HG03457 (cell line): ENCODE data around the gene ATF2.
"Not testable (repeated sequence)": the region's sequence is repeated elsewhere in the genome, so short reads cannot be mapped to it uniquely, and the experiment has no call there.

Source experiments
- ATAC-seq: cut with Tn5 transposase; IDR thresholded peaks from one replicate; pipeline ENCODE4 v1.9.1; 2021; ENCODE audit warnings: moderate number of reproducible peaks; ENCODE audit not compliant: unreplicated experiment

The ATF2 gene

GRCh38 chr2:175097297-175097696 is 70.7 kb downstream of the ATF2 start:
- no peak for ATAC-seq

- ATAC-seq, result not testable (repeated sequence)
Observed at GRCh38 chr2:175084117-175084516, 83.9 kb downstream of the ATF2 start.

GRCh38 chr2:175080479-175080878 is 87.5 kb downstream of the ATF2 start:
- ATAC-seq, result no peak

GRCh38 chr2:175076272-175076671 is 91.7 kb downstream of the ATF2 start:
- ATAC-seq, result no peak

- ATAC-seq, result no peak
Observed at GRCh38 chr2:175074478-175074877, 93.5 kb downstream of the ATF2 start.

- ATAC-seq, result no peak
Observed at GRCh38 chr2:175068534-175068933, 99.5 kb downstream of the ATF2 start.

- no peak for ATAC-seq
Observed at GRCh38 chr2:175066411-175066810, 101.6 kb downstream of the ATF2 start.

- no peak for ATAC-seq
Observed at GRCh38 chr2:175064797-175065196, 103.2 kb downstream of the ATF2 start.

GRCh38 chr2:175063741-175064140 is 104.3 kb downstream of the ATF2 start:
- ATAC-seq, result no peak

GRCh38 chr2:175062787-175063585 is 105.0 kb downstream of the ATF2 start:
- ATAC-seq, result no peak

- ATAC-seq, result no peak
Observed at GRCh38 chr2:175057078-175057685, 110.8 kb downstream of the ATF2 start.

- ATAC-seq, result no peak
Observed at GRCh38 chr2:175055993-175056392, 112.0 kb downstream of the ATF2 start.

GRCh38 chr2:175054340-175054739 is 113.7 kb downstream of the ATF2 start:
- ATAC-seq, result no peak

GRCh38 chr2:175049661-175050060 is 118.3 kb downstream of the ATF2 start:
- no peak for ATAC-seq

GRCh38 chr2:175048275-175048674 is 119.7 kb downstream of the ATF2 start:
- no peak for ATAC-seq

GRCh38 chr2:175039490-175039889 is 128.5 kb downstream of the ATF2 start:
- no peak for ATAC-seq

GRCh38 chr2:175039031-175039430 is 129.0 kb downstream of the ATF2 start:
- ATAC-seq, result no peak

- no peak for ATAC-seq
Observed at GRCh38 chr2:175037941-175038340, 130.1 kb downstream of the ATF2 start.

- no peak for ATAC-seq
Observed at GRCh38 chr2:175036582-175037018, 131.4 kb downstream of the ATF2 start.

GRCh38 chr2:175035806-175036205 is 132.2 kb downstream of the ATF2 start:
- no peak for ATAC-seq

- ATAC-seq, result no peak
Observed at GRCh38 chr2:175034716-175035115, 133.3 kb downstream of the ATF2 start.
